Upper lobe of left lung (tissue), 6 donors: ENCODE results near the gene GPR62. TPM values are rescaled to one million over a fixed set of nuclear protein-coding genes. Genes with fewer than 3 reads are reported as not detected.
A peak's percentile ranks its signal among the peaks of the same experiment; 100 is the strongest.

Experiments
- ATAC-seq, 2 donors: fragments of 200-7000 bp; cut with Tn5 transposase; one replicate each; pipeline ENCODE4 v1.9.1; 2022; ENCODE audit warnings: mild to moderate bottlenecking in 2 of 2, moderate library complexity in 2 of 2; ENCODE audit not compliant: low FRiP score in 2 of 2
- DNase-seq, 2 donors: peaks; one replicate each; pipeline ENCODE4 v3.0.0-alpha.2; 2019 to 2020
- H3K27ac ChIP-seq, 4 donors: fragments of 200-600 bp; sonication (generic); one replicate each; pipeline ENCODE4 v1.5.1; 2016 to 2019
- H3K27me3 ChIP-seq, 4 donors: fragments of 200-600 bp; sonication (generic); one replicate each; pipeline ENCODE4 v1.5.1; 2017 to 2019
- H3K36me3 ChIP-seq, 4 donors: fragments of 200-600 bp; sonication (generic); one replicate each; pipeline ENCODE4 v1.5.1; 2016 to 2019
- H3K4me1 ChIP-seq, 4 donors: fragments of 200-600 bp; sonication (generic); one replicate each; pipeline ENCODE4 v1.5.1; 2018 to 2019
- H3K4me3 ChIP-seq, 4 donors: fragments of 200-600 bp; sonication (generic); one replicate each; pipeline ENCODE4 v1.5.1; 2017 to 2019; ENCODE audit warnings: mild to moderate bottlenecking in 2 of 4, moderate library complexity in 1 of 4
- H3K9me3 ChIP-seq, 4 donors: fragments of 200-600 bp; sonication (generic); one replicate each; pipeline ENCODE4 v1.5.1; 2018 to 2019
- CTCF ChIP-seq, 6 experiments: fragments of 450-650 bp in 4 of 6; fragments of 200-600 bp in 2 of 6; sonication (generic) in 2 of 6; IDR thresholded peaks; one replicate each; pipeline ENCODE4 v1.5.1; 2016 to 2019; ENCODE audit warnings: antibody characterized with exemption in 6 of 6
- EP300 ChIP-seq, 4 donors: sonication (generic); formaldehyde crosslinking; IDR thresholded peaks; one replicate each; pipeline ENCODE4 v1.5.1; 2017; ENCODE audit warnings: antibody characterized with exemption in 4 of 4, control low read depth in 2 of 4
- POLR2A ChIP-seq, 4 donors: fragments of 450-650 bp; IDR thresholded peaks; one replicate each; pipeline ENCODE4 v1.5.1; 2016 to 2017; ENCODE audit warnings: antibody characterized with exemption in 4 of 4, mild to moderate bottlenecking in 2 of 4
- POLR2AphosphoS5 ChIP-seq, 2 donors: sonication (generic); formaldehyde crosslinking; IDR thresholded peaks; one replicate each; pipeline ENCODE4 v1.5.1; 2017; ENCODE audit warnings: antibody characterized with exemption in 2 of 2
- WGBS, 2 donors: methylation state at CpG; one replicate each; pipeline ENCODE4 v1.1.5; 2017 to 2018; 5-methylcytosine and 5-hydroxymethylcytosine counted together
- total RNA-seq, 6 donors: library from RNA; depleted of rRNA in 4 of 6; stranded (reverse); fragments of >200 nt in 4 of 6; gene quantifications; one replicate each; pipeline versions ENCODE4 v1.1.0 to v1.2.1, GENCODE V29; 2016 to 2021
- donor health status: DM: no; HTN: no; CAD: no; lungs with moderate emphysema.
- donor health status: DM: no; HTN: yes; CAD: no; lungs with severe emphysema.

GPR62 gene
- total RNA-seq, 6 donors from 2014 or later: not detected

GRCh38 chr3:52004163-52004787, 49.1 kb downstream of the GPR62 start:
- H3K36me3 ChIP-seq: no peaks in the 10 kb centered on the region
- TF ChIP-seq POLR2A (IDR thresholded peaks at IDR 0.05) (no peak), CTCF (IDR thresholded peaks at IDR 0.05) (peak; percentile 27 to 60 (median 50))
- no peaks in the 10 kb centered on the region for H3K9me3 ChIP-seq
- H3K4me3 ChIP-seq: no peak overlapping the region
- peaks cover 19 to 36% (median 26%) of the 10 kb centered on the region in 4 donors for H3K4me1 ChIP-seq
- DNase-seq (no peak), ATAC-seq (peak in 1 of 2 donors; percentile 27)
- peak overlapping the region; percentile 71 to 86 (median 78) for H3K27ac ChIP-seq
- H3K27me3 ChIP-seq: no peaks in the 10 kb centered on the region
- WGBS, 2 donors: 64 to 66% methylated on average over 8 to 16 of the region's 16 CpGs

- peaks cover 19 to 36% (median 26%) of the 10 kb centered on the region in 4 donors for H3K4me1 ChIP-seq
- 89 to 100% methylated on average over 1 to 4 of the region's 4 CpGs for WGBS, 2 donors
- DNase-seq (no peak), ATAC-seq (no peak)
- H3K9me3 ChIP-seq: no peaks in the 10 kb centered on the region
- no peak overlapping the region for H3K4me3 ChIP-seq
- no peak for TF ChIP-seq CTCF (IDR thresholded peaks at IDR 0.05)
- TF ChIP-seq EP300 (IDR thresholded peaks at IDR 0.05): no peak
- TF ChIP-seq POLR2A (IDR thresholded peaks at IDR 0.05): no peak
- TF ChIP-seq POLR2AphosphoS5 (IDR thresholded peaks at IDR 0.05): no peak
- no peaks in the 10 kb centered on the region for H3K36me3 ChIP-seq
- H3K27ac ChIP-seq: peak overlapping the region; percentile 71 to 86 (median 78)
- no peaks in the 10 kb centered on the region for H3K27me3 ChIP-seq
Observed at GRCh38 chr3:52004906-52005395, 49.8 kb downstream of the GPR62 start.

DNA sequence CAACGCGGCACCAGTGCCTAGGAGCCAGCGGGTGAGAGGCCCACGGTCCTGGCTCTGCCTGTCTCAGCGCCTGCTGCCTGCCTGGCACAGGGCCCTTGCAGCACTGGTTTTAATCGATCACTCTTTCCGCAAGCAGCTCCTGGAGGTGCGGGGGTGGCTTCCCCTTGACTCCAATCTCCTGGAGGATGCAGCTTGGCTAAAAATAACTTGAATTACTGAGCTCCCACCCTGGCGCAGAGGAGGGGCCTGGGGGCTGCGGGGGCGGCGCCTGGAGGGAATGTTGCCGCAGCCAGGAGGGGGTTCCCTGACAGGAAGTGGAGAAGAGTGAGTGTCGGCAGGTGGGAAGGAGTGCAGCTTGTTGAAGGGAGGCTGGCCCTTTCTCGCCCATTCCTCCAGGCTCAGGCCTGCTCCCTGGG, 50.4 kb downstream of the GPR62 start:
- WGBS, 2 donors: 21 to 32% methylated on average over 5 to 15 of the region's 15 CpGs
- H3K36me3 ChIP-seq: no peaks in the 10 kb centered on the region
- H3K4me1 ChIP-seq: peaks cover 19 to 36% (median 26%) of the 10 kb centered on the region in 4 donors
- peak overlapping the region; percentile 71 to 86 (median 78) for H3K27ac ChIP-seq
- H3K27me3 ChIP-seq: no peaks in the 10 kb centered on the region
- no peak overlapping the region for H3K4me3 ChIP-seq
- no peaks in the 10 kb centered on the region for H3K9me3 ChIP-seq
- TF ChIP-seq CTCF (IDR thresholded peaks at IDR 0.05): peak in 1 of 6 experiments; percentile 3
- no peak for TF ChIP-seq POLR2A (IDR thresholded peaks at IDR 0.05)
- TF ChIP-seq POLR2AphosphoS5 (IDR thresholded peaks at IDR 0.05): peak in 1 of 2 donors; percentile 7
- TF ChIP-seq EP300 (IDR thresholded peaks at IDR 0.05): no peak
- DNase-seq: peak in 1 of 2 donors; percentile 85
- peak; percentile 5 to 21 for ATAC-seq

GRCh38 chr3:52006017-52006819, 51.0 kb downstream of the GPR62 start:
- WGBS, 2 donors: 30 to 40% methylated on average over 2 to 6 of the region's 8 CpGs
- TF ChIP-seq EP300 (IDR thresholded peaks at IDR 0.05): no peak
- no peak for TF ChIP-seq CTCF (IDR thresholded peaks at IDR 0.05)
- TF ChIP-seq POLR2A (IDR thresholded peaks at IDR 0.05): no peak
- no peak for TF ChIP-seq POLR2AphosphoS5 (IDR thresholded peaks at IDR 0.05)
- H3K27me3 ChIP-seq: no peaks in the 10 kb centered on the region
- H3K27ac ChIP-seq: peak overlapping the region; percentile 71 to 86 (median 78)
- no peaks in the 10 kb centered on the region for H3K36me3 ChIP-seq
- peaks cover 19 to 35% (median 26%) of the 10 kb centered on the region in 4 donors for H3K4me1 ChIP-seq
- no peak overlapping the region for H3K4me3 ChIP-seq
- H3K9me3 ChIP-seq: no peaks in the 10 kb centered on the region
- ATAC-seq (no peak), DNase-seq (no peak)
